Measurements from ENCODE around the gene TXNIP.

TXNIP gene

DNA sequence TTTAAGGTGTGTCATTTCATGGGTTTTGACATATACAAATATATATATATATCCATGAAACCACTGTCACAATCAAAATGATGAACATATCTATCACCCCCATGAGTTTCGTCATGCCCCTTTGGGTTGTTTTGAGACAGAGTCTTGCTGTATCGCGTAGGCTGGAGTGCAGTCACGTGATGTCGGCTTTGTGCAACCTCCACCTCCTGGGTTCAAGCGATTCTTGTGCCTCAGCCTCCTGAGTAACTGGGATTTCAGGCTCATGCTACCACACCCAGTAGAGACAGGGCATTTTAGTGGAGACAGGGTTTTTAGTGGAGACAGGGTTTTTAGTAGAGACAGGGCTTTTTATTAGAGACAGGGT lies 17.2 kb upstream of the TXNIP start:
- Histone ChIP-seq H3K9me3 (no peaks in the 10 kb centered on the region), H3K4me3 (ENCODE audit: low read depth in 1 of 2, low read length in 1 of 2) (no peak overlapping the region), H3K4me1 (ENCODE audit: control insufficient read depth in 1 of 2, insufficient read depth in 1 of 2, low read depth in 1 of 2, low read length in 1 of 2) (no peaks in the 10 kb centered on the region), H3K27me3 (peaks cover 38% of the 10 kb centered on the region), H3K36me3 (no peaks in the 10 kb centered on the region), H3K27ac (no peak overlapping the region)
- TF ChIP-seq, protein P1, sequence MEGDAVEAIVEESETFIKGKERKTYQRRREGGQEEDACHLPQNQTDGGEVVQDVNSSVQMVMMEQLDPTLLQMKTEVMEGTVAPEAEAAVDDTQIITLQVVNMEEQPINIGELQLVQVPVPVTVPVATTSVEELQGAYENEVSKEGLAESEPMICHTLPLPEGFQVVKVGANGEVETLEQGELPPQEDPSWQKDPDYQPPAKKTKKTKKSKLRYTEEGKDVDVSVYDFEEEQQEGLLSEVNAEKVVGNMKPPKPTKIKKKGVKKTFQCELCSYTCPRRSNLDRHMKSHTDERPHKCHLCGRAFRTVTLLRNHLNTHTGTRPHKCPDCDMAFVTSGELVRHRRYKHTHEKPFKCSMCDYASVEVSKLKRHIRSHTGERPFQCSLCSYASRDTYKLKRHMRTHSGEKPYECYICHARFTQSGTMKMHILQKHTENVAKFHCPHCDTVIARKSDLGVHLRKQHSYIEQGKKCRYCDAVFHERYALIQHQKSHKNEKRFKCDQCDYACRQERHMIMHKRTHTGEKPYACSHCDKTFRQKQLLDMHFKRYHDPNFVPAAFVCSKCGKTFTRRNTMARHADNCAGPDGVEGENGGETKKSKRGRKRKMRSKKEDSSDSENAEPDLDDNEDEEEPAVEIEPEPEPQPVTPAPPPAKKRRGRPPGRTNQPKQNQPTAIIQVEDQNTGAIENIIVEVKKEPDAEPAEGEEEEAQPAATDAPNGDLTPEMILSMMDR (IDR thresholded peaks at IDR 0.05) = no peak

DNA sequence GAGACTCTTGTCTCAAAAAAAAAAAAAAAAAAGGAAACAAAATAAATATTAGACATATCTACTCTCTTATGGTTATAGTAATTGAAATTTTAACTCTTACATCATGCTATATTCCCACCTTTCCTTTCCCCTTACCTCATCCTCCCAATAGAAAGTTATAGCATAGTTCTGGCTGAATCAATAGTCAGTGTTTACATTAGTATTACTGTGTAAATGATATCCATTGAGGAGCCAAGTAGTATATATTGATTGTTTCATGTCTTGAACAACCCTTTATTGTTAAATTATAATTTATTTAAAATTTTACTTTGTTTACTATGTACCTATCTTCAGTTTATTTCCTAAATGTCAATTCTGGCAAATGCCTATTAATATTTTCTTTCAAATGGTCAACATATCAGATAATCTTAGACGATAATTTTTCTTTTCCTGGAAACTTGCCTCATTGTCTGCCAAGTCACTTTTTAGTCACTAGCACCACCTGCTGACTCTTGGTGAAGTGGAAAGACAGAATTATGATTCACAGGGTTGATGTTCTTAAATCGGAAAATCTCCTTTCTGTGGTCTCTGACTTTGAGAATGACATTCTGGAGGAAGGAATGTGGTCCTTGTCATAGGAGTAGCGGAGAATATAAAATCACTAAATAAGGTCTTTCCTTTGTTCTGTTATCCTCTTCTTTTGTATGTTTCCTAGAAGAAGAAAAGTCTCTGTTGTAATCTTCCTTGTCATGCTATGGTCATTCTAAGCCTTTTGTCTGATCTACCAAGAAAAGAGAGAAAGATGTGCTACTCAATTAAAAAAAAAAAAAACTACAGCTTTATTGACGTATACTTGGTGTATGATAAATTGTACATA lies 16.6 kb upstream of the TXNIP start:
- Histone ChIP-seq H3K36me3 (no peaks in the 10 kb centered on the region), H3K4me1 (ENCODE audit: control insufficient read depth in 1 of 2, insufficient read depth in 1 of 2, low read depth in 1 of 2, low read length in 1 of 2) (no peaks in the 10 kb centered on the region), H3K4me3 (ENCODE audit: low read depth in 1 of 2, low read length in 1 of 2) (no peak overlapping the region), H3K27ac (no peak overlapping the region), H3K9me3 (no peaks in the 10 kb centered on the region), H3K27me3 (peaks cover 32% of the 10 kb centered on the region)
- TF ChIP-seq, protein P1 (IDR thresholded peaks at IDR 0.05) = peak; percentile 65

DNA sequence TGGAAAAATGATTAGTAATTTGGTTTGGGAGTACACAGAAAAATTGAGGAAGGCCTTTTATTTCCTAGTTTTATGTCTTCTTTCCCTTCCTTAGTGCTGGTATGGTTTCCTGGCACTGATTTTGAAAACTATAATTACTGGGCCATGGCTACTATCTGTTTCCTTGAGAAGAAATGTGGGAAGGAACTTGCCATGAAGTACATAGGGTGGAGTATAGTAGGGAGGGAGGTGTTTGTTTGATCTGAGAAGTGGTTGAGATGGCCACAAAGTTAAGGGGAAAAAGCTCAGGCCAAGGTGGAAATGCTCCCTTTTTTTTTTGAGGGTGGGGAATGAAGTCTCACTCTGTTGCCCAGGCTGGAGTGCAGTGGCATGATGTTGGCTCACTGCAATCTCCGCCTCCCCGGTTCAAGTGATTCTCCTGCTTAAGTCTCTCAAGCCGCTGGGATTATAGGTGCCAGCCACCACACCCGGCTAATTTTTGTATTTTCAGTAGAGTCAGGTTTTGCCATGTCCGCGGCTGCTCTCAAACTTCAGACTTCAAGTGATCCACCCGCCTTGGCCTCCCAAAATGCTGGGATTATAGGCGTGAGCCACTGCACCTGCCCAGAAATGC lies 13.9 kb upstream of the TXNIP start:
- no peaks in the 10 kb centered on the region for H3K36me3 ChIP-seq
- H3K27ac ChIP-seq = no peak overlapping the region
- TF ChIP-seq, protein P1 (IDR thresholded peaks at IDR 0.05) = no peak
- H3K9me3 ChIP-seq = no peaks in the 10 kb centered on the region
- H3K27me3 ChIP-seq = peaks cover 8% of the 10 kb centered on the region
- H3K4me1 ChIP-seq (ENCODE audit: control insufficient read depth in 1 of 2, insufficient read depth in 1 of 2, low read depth in 1 of 2, low read length in 1 of 2) = peaks cover 7 to 12% of the 10 kb centered on the region in 2 experiments
- H3K4me3 ChIP-seq (ENCODE audit: low read depth in 1 of 2, low read length in 1 of 2) = no peak overlapping the region

DNA sequence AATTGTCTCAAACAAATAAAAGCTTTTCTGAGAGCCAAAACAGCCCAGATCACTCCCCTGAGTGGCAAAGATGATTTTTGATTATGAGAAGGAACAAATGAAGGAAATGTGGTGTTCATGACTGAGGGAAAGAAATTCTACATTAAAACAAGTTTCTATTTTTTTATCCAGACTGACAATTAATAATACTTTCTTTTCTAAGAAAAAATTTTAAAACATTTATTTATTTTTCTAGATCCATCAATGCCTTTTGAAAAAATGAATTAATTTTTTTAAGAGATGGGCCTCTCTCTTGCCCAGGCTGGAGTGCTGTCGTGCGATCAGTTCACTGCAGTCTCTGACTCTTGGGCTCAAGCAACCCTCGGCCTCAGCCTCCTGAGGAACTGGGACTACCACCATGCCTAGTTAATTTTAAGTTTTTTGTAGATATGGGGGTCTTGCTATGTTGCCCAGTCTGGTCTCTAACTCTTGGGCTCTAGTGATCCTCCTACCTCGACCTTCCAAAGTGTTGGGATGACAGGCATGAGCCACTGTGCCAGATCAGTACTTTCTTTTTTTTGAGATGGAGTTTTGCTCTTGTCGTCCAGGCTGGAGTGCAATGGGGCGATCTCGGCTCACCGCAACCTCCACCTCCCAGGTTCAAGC lies 11.2 kb upstream of the TXNIP start:
- H3K4me1 ChIP-seq (ENCODE audit: control insufficient read depth in 1 of 2, insufficient read depth in 1 of 2, low read depth in 1 of 2, low read length in 1 of 2) = peaks cover 7 to 12% of the 10 kb centered on the region in 2 experiments
- no peaks in the 10 kb centered on the region for H3K27me3 ChIP-seq
- TF ChIP-seq, protein P1 (IDR thresholded peaks at IDR 0.05) = no peak
- H3K4me3 ChIP-seq (ENCODE audit: low read depth in 1 of 2, low read length in 1 of 2) = peak overlapping the region in 1 of 2 experiments; percentile 55
- H3K9me3 ChIP-seq = no peaks in the 10 kb centered on the region
- H3K36me3 ChIP-seq = no peaks in the 10 kb centered on the region
- H3K27ac ChIP-seq = peak overlapping the region; percentile 89

DNA sequence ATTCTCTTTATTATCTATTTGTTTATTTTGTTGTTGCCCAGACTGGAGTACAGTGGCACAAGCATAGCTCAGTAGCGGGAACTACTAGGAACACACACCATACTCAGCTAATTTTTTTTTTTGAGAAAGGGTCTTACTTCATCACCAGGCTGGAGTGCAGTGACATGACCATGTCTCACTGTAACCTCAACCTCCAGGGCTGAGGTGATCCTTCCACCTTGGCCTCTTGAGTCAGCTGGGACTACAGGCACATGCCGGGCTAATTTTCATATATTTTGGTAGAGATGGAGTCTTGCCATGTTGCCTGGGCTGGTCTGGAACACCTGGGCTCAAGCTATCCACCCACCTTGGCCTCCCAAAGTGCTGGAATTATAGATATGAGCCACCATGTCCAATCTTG lies 5.3 kb upstream of the TXNIP start:
- no peak overlapping the region for H3K4me3 ChIP-seq (ENCODE audit: low read depth in 1 of 2, low read length in 1 of 2)
- peaks cover 31 to 41% of the 10 kb centered on the region in 2 experiments for H3K4me1 ChIP-seq (ENCODE audit: control insufficient read depth in 1 of 2, insufficient read depth in 1 of 2, low read depth in 1 of 2, low read length in 1 of 2)
- H3K27me3 ChIP-seq = no peaks in the 10 kb centered on the region
- H3K36me3 ChIP-seq = no peaks in the 10 kb centered on the region
- TF ChIP-seq, protein P1 (IDR thresholded peaks at IDR 0.05) = no peak
- peak overlapping the region; percentile 6 for H3K27ac ChIP-seq
- H3K9me3 ChIP-seq = no peaks in the 10 kb centered on the region
